ENCODE measurements around the gene KCNG2.

DNA sequence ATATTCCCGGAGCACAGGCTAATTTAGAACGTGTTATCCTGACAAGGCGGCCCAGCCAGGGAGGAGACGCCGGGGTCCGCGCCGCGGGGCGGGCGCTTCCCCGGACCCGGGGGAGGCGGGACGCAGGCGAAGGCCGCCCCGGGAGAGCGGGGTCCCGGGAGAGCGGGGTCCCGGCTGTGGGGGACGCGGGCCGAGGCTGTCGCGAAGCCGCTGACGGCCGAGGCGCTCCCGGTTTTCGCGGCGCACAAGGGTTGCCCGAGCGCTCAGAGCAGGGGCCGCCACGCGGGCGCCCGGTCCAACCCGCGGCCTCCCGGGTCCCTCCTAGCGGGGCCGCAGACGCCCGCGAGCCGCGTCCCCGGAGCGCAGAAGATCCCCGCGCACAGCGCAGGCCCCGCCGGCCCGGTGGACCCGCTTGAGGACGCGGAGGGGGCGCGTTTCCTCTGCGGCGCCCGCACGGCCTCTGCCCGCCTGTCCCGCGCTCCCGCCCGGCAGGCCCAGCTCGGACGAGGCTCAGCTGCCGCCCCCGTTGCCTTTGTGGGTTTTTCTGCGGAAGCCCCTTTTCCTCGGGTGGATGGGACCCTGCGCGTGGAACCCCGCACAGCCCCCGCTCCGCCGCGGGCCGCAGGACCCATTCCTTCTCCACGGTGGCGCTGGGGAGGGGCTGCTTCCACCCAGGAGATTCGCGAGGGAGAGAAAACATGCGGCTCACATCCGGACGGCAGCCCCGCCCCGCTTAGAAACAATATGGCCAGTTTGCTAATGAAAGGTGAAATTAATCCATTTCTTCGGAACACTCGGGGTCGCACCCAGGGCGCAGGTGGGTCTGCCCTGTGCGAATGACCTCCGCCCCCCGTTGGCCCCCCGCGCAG lies 9.6 kb upstream of the KCNG2 start:
- TF ChIP-seq POLR2A (IDR thresholded peaks at IDR 0.05; ENCODE audit: low read depth, low read length) (no peak), MAFK (IDR thresholded peaks at IDR 0.05; ENCODE audit: low read depth, low read length) (no peak), RAD21 (IDR thresholded peaks at IDR 0.05; ENCODE audit: low read length) (no peak), CEBPB (IDR thresholded peaks at IDR 0.05; ENCODE audit: low read depth, low read length) (no peak), FOS (IDR thresholded peaks at IDR 0.05; ENCODE audit: low read depth, low read length) (no peak), MAZ (IDR thresholded peaks at IDR 0.05; ENCODE audit: borderline replicate concordance, low read depth, low read length) (no peak), NFE2L2 (IDR thresholded peaks at IDR 0.05; ENCODE audit: low read depth, low read length) (no peak), MXI1 (IDR thresholded peaks at IDR 0.05; ENCODE audit: borderline replicate concordance, low read depth, low read length) (no peak), SMC3 (IDR thresholded peaks at IDR 0.05; ENCODE audit: low read depth, low read length) (no peak)
- TF ChIP-seq, protein P1, sequence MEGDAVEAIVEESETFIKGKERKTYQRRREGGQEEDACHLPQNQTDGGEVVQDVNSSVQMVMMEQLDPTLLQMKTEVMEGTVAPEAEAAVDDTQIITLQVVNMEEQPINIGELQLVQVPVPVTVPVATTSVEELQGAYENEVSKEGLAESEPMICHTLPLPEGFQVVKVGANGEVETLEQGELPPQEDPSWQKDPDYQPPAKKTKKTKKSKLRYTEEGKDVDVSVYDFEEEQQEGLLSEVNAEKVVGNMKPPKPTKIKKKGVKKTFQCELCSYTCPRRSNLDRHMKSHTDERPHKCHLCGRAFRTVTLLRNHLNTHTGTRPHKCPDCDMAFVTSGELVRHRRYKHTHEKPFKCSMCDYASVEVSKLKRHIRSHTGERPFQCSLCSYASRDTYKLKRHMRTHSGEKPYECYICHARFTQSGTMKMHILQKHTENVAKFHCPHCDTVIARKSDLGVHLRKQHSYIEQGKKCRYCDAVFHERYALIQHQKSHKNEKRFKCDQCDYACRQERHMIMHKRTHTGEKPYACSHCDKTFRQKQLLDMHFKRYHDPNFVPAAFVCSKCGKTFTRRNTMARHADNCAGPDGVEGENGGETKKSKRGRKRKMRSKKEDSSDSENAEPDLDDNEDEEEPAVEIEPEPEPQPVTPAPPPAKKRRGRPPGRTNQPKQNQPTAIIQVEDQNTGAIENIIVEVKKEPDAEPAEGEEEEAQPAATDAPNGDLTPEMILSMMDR (conservative IDR thresholded peaks at IDR 0.05; ENCODE audit: low read depth, low read length): 0 out of 2 replicates have a peak, but pooled peaks have one; percentile 2
- TF ChIP-seq, protein P2, sequence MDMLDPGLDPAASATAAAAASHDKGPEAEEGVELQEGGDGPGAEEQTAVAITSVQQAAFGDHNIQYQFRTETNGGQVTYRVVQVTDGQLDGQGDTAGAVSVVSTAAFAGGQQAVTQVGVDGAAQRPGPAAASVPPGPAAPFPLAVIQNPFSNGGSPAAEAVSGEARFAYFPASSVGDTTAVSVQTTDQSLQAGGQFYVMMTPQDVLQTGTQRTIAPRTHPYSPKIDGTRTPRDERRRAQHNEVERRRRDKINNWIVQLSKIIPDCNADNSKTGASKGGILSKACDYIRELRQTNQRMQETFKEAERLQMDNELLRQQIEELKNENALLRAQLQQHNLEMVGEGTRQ (IDR thresholded peaks at IDR 0.05; ENCODE audit: low read depth, low read length): no peak
- TF ChIP-seq, protein P3, sequence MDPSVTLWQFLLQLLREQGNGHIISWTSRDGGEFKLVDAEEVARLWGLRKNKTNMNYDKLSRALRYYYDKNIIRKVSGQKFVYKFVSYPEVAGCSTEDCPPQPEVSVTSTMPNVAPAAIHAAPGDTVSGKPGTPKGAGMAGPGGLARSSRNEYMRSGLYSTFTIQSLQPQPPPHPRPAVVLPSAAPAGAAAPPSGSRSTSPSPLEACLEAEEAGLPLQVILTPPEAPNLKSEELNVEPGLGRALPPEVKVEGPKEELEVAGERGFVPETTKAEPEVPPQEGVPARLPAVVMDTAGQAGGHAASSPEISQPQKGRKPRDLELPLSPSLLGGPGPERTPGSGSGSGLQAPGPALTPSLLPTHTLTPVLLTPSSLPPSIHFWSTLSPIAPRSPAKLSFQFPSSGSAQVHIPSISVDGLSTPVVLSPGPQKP (IDR thresholded peaks at IDR 0.05; ENCODE audit: borderline replicate concordance, low read depth, low read length): no peak

Data from IMR-90 (cell line).